Stimulated activated CD4-positive, alpha-beta T cell treated with anti-CD3 and anti-CD28 coated beads, Interleukin-1b, Interleukin-23, amount 100 ng/mL, for 4 hours (primary cell): ENCODE results near the gene ADAM23.

ENCODE experiments used
- DNase-seq, 2 donors: peaks; one replicate each; pipeline ENCODE4 v3.0.0-alpha.2; 2020; ENCODE audit warnings: low read depth in 2 of 2

Gene ADAM23

GRCh38 chr2:206443735-206444527 is 599 bp downstream of the ADAM23 start:
- peak in 1 of 2 donors; percentile 7 for DNase-seq

- no peak for DNase-seq
Observed at GRCh38 chr2:206445948-206446347, 2.6 kb downstream of the ADAM23 start.

DNA sequence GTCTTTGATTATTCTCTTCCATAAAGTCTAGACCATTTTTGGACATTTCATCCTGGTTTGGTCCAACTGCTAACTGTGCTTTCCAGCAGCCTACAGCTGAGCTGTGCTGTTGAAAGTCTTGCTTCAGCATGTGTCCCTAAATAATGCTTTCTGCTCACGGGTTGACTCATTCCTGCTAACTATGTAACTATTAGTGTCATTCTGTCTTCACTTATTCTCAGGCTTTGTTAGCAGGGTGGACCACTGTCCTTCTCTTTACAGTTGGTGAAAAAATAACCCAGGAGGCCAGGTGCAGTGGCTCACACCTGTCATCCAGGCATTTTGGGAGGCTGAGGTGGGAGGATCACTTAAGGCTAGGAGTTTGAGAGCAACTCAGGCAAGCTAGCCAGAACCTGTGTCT is 8.9 kb downstream of the ADAM23 start:
- no peak for DNase-seq

DNA sequence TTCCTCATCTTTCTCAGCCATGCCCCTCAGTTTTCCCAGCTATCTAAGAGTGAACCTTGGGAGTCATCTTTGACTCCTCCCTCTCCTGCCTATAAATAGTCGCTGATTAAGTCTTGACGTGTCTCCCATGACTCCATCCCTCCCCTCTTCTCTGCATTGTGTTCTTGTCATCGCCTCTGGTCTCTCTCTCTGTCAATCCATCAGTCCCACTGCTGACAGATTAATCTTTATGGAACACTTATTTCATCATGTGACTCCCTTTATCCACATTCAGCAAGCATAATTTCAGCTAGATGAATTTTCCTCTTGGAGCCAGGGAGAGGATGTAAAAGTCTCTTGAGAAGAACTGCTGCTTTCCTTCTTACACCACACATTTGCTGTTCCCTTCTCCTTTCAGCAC is 9.4 kb downstream of the ADAM23 start:
- DNase-seq: no peak

DNA sequence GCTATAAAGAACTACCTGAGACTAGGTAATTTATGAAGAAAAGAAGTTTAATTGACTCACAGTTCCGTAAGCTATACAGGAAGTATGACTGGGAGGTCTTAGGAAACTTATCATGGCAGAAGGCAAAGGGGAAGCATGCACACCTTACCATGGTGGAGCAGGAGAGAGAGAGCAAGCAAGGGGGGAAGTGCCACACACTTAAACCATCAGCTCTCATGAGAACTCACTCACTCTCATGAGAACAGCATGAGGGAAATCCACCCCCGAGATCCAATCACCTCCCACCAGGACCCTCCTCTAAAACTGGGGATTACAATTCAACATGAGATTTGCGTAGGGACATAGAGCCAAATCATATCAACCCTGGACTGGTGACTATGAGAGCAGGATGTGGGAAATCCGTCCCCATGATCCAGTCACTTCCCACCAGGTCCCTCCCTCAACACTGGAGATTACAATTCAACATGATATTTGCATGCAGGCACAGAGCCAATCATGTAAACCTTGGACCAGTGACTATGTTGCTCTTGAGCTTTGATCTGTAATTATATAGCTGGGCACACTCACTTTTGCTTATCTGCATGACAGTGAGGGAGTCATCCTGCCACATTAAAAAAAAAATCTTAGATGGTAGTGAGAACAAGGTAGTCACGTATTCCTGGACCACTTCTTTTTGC is 12.9 kb downstream of the ADAM23 start:
- DNase-seq: no peak

- DNase-seq: no peak
Observed at GRCh38 chr2:206457188-206457634, 13.9 kb downstream of the ADAM23 start.

- DNase-seq: no peak
Observed at GRCh38 chr2:206462240-206462854, 19.0 kb downstream of the ADAM23 start.

GRCh38 chr2:206463685-206464084 is 20.4 kb downstream of the ADAM23 start:
- no peak for DNase-seq

- DNase-seq: no peak
Observed at GRCh38 chr2:206464597-206464996, 21.3 kb downstream of the ADAM23 start.

DNA sequence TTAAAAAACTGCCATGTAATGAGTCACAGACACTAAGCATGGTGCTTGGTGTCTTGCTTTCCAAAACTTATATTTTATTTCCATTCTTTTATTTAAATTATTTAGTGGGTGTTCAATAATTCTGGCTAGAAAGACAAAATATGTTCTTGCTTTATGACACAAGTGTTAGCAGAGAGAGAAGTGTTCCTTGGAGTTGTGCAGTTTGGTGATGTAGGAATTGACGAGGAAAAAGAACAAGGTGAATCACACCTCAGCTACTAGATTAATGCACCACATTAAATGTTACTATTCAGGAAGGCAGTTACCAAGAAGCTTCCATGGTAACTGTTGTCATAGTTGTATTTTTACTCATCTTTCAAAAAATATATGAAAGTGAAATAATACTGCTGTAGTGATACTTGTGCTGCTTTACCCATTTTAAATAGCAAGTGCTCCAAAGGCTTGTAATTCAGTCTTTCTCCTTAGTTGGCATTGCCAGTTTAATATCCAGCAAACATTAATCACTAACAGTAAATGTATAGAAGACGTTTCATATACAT is 28.3 kb downstream of the ADAM23 start:
- no peak for DNase-seq

- DNase-seq: no peak
Observed at GRCh38 chr2:206472094-206472493, 28.8 kb downstream of the ADAM23 start.

DNA sequence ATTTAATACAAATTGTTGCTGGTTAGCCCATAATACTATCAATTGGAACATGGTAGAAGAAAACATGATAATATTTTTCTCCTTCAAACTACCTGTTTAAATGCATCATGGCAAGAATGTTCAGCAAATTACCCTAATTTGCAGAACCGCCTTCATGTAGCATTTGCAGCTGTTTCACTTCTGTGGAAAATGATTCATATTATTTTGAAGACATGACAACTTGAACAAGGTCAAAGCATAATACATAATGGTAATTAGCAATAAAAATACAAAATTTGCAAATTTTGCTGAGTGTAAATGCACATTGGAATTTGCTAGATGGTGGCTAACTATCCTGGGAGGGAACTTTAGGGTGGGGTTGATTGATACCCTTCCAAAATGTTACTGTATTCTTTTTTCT is 30.8 kb downstream of the ADAM23 start:
- DNase-seq: no peak

GRCh38 chr2:206477296-206477695 is 34.0 kb downstream of the ADAM23 start:
- no peak for DNase-seq

GRCh38 chr2:206478340-206478739 is 35.0 kb downstream of the ADAM23 start:
- DNase-seq: no peak

DNA sequence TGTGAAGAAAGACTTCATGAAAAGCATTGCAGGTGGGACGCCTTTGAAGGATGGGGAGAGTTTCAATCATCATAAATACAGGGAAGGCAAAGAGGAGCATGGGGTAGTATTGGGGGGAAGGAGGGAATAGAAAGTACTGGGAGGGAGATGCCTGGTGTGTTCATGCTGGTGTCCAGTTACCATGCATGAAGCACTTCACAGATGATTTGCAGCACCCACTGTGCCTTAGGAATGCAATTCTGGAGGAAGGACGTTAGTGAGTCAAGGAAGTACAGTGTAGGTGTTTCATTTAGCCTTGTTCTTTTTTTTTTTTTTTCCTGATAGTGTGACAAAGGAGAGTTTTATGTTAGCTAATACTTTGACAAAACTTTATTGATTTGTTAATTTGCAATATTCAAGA is 36.8 kb downstream of the ADAM23 start:
- DNase-seq: no peak

- DNase-seq: no peak
Observed at GRCh38 chr2:206480620-206481019, 37.3 kb downstream of the ADAM23 start.

DNA sequence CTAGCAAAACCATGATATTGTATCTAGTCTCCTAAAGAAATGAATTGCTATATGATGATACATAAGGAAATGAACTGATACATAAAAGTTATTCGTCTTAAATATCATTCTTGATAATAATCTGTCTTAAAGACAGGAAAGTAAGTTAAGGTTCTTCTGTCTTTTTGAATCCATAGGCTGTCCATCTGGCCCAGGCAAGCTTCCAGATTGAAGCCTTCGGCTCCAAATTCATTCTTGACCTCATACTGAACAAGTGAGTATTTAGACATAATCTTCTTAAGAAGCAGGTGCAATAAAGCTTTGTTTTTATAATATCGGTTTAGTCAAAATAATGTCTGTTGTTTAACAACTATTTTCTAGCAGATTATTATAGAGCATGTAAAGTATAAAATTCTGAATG is 37.7 kb downstream of the ADAM23 start:
- no peak for DNase-seq

- no peak for DNase-seq
Observed at GRCh38 chr2:206482123-206482522, 38.8 kb downstream of the ADAM23 start.

GRCh38 chr2:206482633-206483032 is 39.3 kb downstream of the ADAM23 start:
- DNase-seq: no peak

DNA sequence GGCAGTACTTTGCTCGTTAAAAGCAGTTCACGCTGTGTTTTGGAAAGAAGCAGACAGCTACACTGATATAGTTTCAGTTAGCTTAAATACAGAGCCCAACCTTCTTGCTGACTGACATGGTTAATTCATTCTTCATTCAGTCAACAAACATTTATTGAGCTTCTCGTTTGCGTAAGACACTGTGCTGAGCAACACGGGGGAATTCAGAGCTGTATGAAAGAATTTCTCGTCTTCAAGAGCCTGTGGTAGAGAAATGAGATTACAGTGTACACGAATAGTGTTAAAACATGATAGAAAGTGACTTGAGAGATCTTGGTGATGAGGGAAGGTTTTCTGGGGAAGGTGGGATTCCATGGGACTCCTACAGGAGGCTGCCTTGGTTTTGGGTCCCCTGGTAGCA is 44.7 kb downstream of the ADAM23 start:
- DNase-seq: no peak

DNA sequence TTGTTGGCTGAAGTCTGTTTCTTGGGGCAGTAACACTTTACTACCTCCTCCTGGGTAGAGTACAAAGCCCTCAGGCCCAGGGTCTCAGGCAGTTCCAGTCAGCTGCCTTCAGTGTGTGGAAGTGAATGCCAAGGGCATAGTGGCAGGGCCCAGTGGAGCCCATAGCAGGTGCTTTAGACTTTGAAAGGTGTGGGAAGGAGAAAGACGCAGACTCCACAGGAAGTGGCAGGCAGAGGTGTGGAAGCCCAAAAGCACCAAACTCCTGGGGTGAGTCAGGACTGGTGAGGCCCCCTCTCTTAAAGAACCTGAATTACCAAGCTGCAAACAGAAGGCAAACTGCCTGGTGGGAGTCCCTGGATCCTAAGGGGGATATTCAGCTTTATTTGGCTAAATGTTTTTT is 45.3 kb downstream of the ADAM23 start:
- DNase-seq: no peak

DNA sequence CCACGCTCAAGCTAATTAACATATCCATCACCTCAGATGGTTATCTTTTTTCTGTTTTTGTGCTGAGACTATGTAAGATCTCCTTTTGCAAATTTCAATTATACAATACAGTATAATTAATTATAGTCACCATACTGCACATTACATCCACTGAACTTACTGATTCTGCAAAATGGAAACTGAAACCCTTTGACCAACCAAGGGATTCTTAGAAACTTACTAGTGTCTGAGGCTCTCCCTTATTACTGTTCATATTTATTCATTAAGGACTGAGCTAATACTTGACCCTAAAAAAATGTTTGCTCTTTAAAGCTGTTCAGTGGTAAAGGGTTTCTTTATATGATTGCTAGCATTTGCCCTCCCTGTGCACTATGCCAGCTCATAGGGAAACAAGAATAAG is 50.7 kb downstream of the ADAM23 start:
- DNase-seq: no peak

DNA sequence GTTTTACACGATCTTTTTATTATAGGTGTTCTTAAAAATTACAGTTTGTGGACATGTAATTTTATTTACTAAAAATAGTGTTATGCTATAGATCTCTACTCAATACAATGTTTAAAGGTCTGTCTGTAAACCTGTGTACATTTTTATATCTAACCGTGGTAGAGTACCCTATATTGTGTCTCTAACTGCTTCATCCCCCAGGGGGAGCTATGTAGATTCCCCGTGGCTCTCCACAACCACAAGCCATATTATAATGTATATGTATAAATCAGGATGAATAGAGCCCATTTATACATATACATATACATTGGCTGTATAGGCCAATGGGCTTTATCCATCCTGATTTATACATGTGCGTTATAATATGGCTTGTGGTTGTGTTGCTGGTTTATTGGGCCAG is 59.4 kb downstream of the ADAM23 start:
- no peak for DNase-seq
